ENCODE data around the gene LAMC1.

- no peak for TF ChIP-seq CTCF (IDR thresholded peaks at IDR 0.05)
- no peak for TF ChIP-seq POLR2A (IDR thresholded peaks at IDR 0.05)
These were observed 51.0 kb downstream of the LAMC1 start for GRCh38 chr1:183074215-183074614.

Data from tibial nerve (tissue), 3 donors.